IPS-11a (cell line): ENCODE measurements around the gene ZNF219.
A peak's percentile ranks its signal among the peaks of the same experiment; 100 is the strongest.

Source experiments
- H3K4me3 ChIP-seq: one replicate; pipeline ENCODE4 v1.5.1; 2013; ENCODE audit warnings: low read depth, low read length, control low read depth

The ZNF219 gene

GRCh38 chr14:21069388-21070082 lies 28.9 kb downstream of the ZNF219 start:
- peak overlapping the region; percentile 79 for H3K4me3 ChIP-seq

GRCh38 chr14:21068521-21069387 lies 29.7 kb downstream of the ZNF219 start:
- H3K4me3 ChIP-seq = peak overlapping the region; percentile 79

GRCh38 chr14:21066882-21067502 lies 31.5 kb downstream of the ZNF219 start:
- H3K4me3 ChIP-seq = no peak overlapping the region

- H3K4me3 ChIP-seq = no peak overlapping the region
Measured at GRCh38 chr14:21063479-21063878, 35.0 kb downstream of the ZNF219 start.

GRCh38 chr14:21061347-21061668 lies 37.1 kb downstream of the ZNF219 start:
- H3K4me3 ChIP-seq = no peak overlapping the region

GRCh38 chr14:21060614-21061346 lies 37.7 kb downstream of the ZNF219 start:
- no peak overlapping the region for H3K4me3 ChIP-seq

GRCh38 chr14:21059842-21060613 lies 38.4 kb downstream of the ZNF219 start:
- no peak overlapping the region for H3K4me3 ChIP-seq

- no peak overlapping the region for H3K4me3 ChIP-seq
Measured at GRCh38 chr14:21058903-21059302, 39.6 kb downstream of the ZNF219 start.

GRCh38 chr14:21057803-21058675 lies 40.4 kb downstream of the ZNF219 start, which contains the start of gene RNASE8:
Gene RNASE8 (plus strand): TSS chr14:21057822. CDS start chr14:21057893, 71 bp downstream.
- H3K4me3 ChIP-seq = no peak within 1 kb of the TSS

- H3K4me3 ChIP-seq = no peak overlapping the region
Measured at GRCh38 chr14:21056520-21057163, 41.8 kb downstream of the ZNF219 start.

- H3K4me3 ChIP-seq = no peak overlapping the region
Measured at GRCh38 chr14:21055432-21056117, 42.9 kb downstream of the ZNF219 start.

GRCh38 chr14:21054768-21055145 lies 43.7 kb downstream of the ZNF219 start:
- H3K4me3 ChIP-seq = no peak overlapping the region

GRCh38 chr14:21054123-21054767 lies 44.2 kb downstream of the ZNF219 start:
- no peak overlapping the region for H3K4me3 ChIP-seq

- H3K4me3 ChIP-seq = no peak overlapping the region
Measured at GRCh38 chr14:21053184-21054122, 45.0 kb downstream of the ZNF219 start.

GRCh38 chr14:21050597-21050996 lies 47.9 kb downstream of the ZNF219 start:
- H3K4me3 ChIP-seq = no peak overlapping the region

- no peak overlapping the region for H3K4me3 ChIP-seq
Measured at GRCh38 chr14:21049271-21049673, 49.2 kb downstream of the ZNF219 start.

GRCh38 chr14:21048638-21049037 lies 49.8 kb downstream of the ZNF219 start:
- H3K4me3 ChIP-seq = no peak overlapping the region
